Peyer's patch (tissue), 4 donors: Measurements from ENCODE around the gene GINS1. TPM values are rescaled to one million over a fixed set of nuclear protein-coding genes. Genes with fewer than 3 reads are reported as not detected.
A peak's percentile ranks its signal among the peaks of the same experiment; 100 is the strongest.

ENCODE experiments used
- DNase-seq, 3 donors: peaks; one replicate each; pipeline ENCODE4 v3.0.0-alpha.2; 2017 to 2019
- H3K27ac ChIP-seq, 4 donors: fragments of 200-600 bp; sonication (generic); one replicate each; pipeline ENCODE4 v1.5.1; 2016 to 2019
- H3K27me3 ChIP-seq, 2 donors: fragments of 200-600 bp; sonication (generic); one replicate each; pipeline ENCODE4 v1.5.1; 2019
- H3K36me3 ChIP-seq, 3 donors: fragments of 200-600 bp; sonication (generic); one replicate each; pipeline ENCODE4 v1.5.1; 2016 to 2019
- H3K4me1 ChIP-seq, 4 donors: fragments of 200-600 bp; sonication (generic); one replicate each; pipeline ENCODE4 v1.5.1; 2016 to 2019
- H3K4me3 ChIP-seq, 4 donors: fragments of 200-600 bp; sonication (generic); 1 replicate in 3 of 4; 2 replicates in 1 of 4; pipeline ENCODE4 v1.5.1; 2016 to 2019; ENCODE audit warnings: mild to moderate bottlenecking in 1 of 4
- H3K9me3 ChIP-seq, 4 donors: fragments of 200-600 bp; sonication (generic); one replicate each; pipeline ENCODE4 v1.5.1; 2016 to 2019; ENCODE audit warnings: mild to moderate bottlenecking in 1 of 4
- CTCF ChIP-seq, 6 experiments: fragments of 450-650 bp in 4 of 6; fragments of 200-600 bp in 2 of 6; sonication (generic) in 1 of 6; IDR thresholded peaks; one replicate each; pipeline ENCODE4 v1.5.1; 2017 to 2019; ENCODE audit warnings: antibody characterized with exemption in 6 of 6, mild to moderate bottlenecking in 3 of 6, moderate library complexity in 1 of 6
- POLR2A ChIP-seq, 2 donors: fragments of 450-650 bp; IDR thresholded peaks; one replicate each; pipeline ENCODE4 v1.5.1; 2017; ENCODE audit warnings: antibody characterized with exemption in 2 of 2, mild to moderate bottlenecking in 2 of 2, moderate library complexity in 2 of 2
- total RNA-seq, 4 donors: library from RNA; depleted of rRNA; stranded (reverse); fragments of >200 nt; gene quantifications; one replicate each; pipeline ENCODE4 v1.1.0, GENCODE V29; 2016

GINS1 gene
- total RNA-seq, 4 donors from 2014 or later = 0.53 to 14.0 (median 1.4) TPM

- TF ChIP-seq POLR2A (IDR thresholded peaks at IDR 0.05) = no peak
- no peak for TF ChIP-seq CTCF (IDR thresholded peaks at IDR 0.05)
- DNase-seq = no peak
- Histone ChIP-seq H3K9me3 (no peaks in the 10 kb centered on the region), H3K4me1 (no peaks in the 10 kb centered on the region), H3K27ac (no peak overlapping the region), H3K36me3 (peaks cover 0 to 4% (median 0%) of the 10 kb centered on the region in 3 donors), H3K27me3 (no peaks in the 10 kb centered on the region), H3K4me3 (no peak overlapping the region)
These were observed 40.2 kb downstream of the GINS1 start for GRCh38 chr20:25447671-25448070.

GRCh38 chr20:25452333-25452732, 44.9 kb downstream of the GINS1 start:
- no peak overlapping the region for H3K4me3 ChIP-seq
- no peaks in the 10 kb centered on the region for H3K9me3 ChIP-seq
- no peaks in the 10 kb centered on the region for H3K27me3 ChIP-seq
- no peaks in the 10 kb centered on the region for H3K4me1 ChIP-seq
- H3K27ac ChIP-seq = no peak overlapping the region
- peaks cover 0 to 11% (median 0%) of the 10 kb centered on the region in 3 donors for H3K36me3 ChIP-seq
- TF ChIP-seq CTCF (IDR thresholded peaks at IDR 0.05) (no peak), POLR2A (IDR thresholded peaks at IDR 0.05) (no peak)
- DNase-seq = no peak

- no peaks in the 10 kb centered on the region for H3K9me3 ChIP-seq
- TF ChIP-seq CTCF (IDR thresholded peaks at IDR 0.05) (no peak), POLR2A (IDR thresholded peaks at IDR 0.05) (no peak)
- no peak for DNase-seq
- no peak overlapping the region for H3K4me3 ChIP-seq
- peaks cover 0 to 11% (median 0%) of the 10 kb centered on the region in 3 donors for H3K36me3 ChIP-seq
- no peaks in the 10 kb centered on the region for H3K27me3 ChIP-seq
- H3K4me1 ChIP-seq = no peaks in the 10 kb centered on the region
- no peak overlapping the region for H3K27ac ChIP-seq
These were observed 45.8 kb downstream of the GINS1 start for GRCh38 chr20:25453035-25453810.

- Histone ChIP-seq H3K9me3 (no peaks in the 10 kb centered on the region), H3K36me3 (peaks cover 0 to 11% (median 0%) of the 10 kb centered on the region in 3 donors), H3K4me1 (no peaks in the 10 kb centered on the region), H3K27ac (no peak overlapping the region), H3K27me3 (no peaks in the 10 kb centered on the region), H3K4me3 (no peak overlapping the region)
- no peak for TF ChIP-seq POLR2A (IDR thresholded peaks at IDR 0.05)
- no peak for TF ChIP-seq CTCF (IDR thresholded peaks at IDR 0.05)
- no peak for DNase-seq
These were observed 46.9 kb downstream of the GINS1 start for GRCh38 chr20:25454153-25454900.

- no peak overlapping the region for H3K4me3 ChIP-seq
- DNase-seq = peak in 1 of 3 donors; percentile 34
- TF ChIP-seq POLR2A (IDR thresholded peaks at IDR 0.05) (no peak), CTCF (IDR thresholded peaks at IDR 0.05) (no peak)
- no peaks in the 10 kb centered on the region for H3K4me1 ChIP-seq
- H3K9me3 ChIP-seq = no peaks in the 10 kb centered on the region
- peaks cover 0 to 14% (median 0%) of the 10 kb centered on the region in 3 donors for H3K36me3 ChIP-seq
- H3K27me3 ChIP-seq = no peaks in the 10 kb centered on the region
- H3K27ac ChIP-seq = no peak overlapping the region
These were observed 50.6 kb downstream of the GINS1 start for GRCh38 chr20:25457886-25458680.
